K562 (cell line): Measurements from ENCODE around the gene DYNC1H1. TPM values are rescaled to one million over a fixed set of nuclear protein-coding genes. Genes with fewer than 3 reads are reported as not detected.

Source experiments
- CCNT2 ChIP-seq: IDR thresholded peaks from 2 replicates; pipeline ENCODE4 v1.6.1; 2011; ENCODE audit warnings: borderline replicate concordance, low read depth, mild to moderate bottlenecking, moderate library complexity, mixed read lengths, low read length; ENCODE audit not compliant: insufficient read length; ENCODE audit errors: extremely low read depth
- ERF ChIP-seq: fragments of 450-650 bp; formaldehyde crosslinking; IDR thresholded peaks from 2 replicates; pipeline ENCODE4 v1.4.0; 2020; ENCODE audit warnings: mild to moderate bottlenecking, mixed read lengths
- EWSR1 ChIP-seq: fragments of 450-650 bp; IDR thresholded peaks from 2 replicates; pipeline ENCODE4 v1.6.1; 2018; ENCODE audit warnings: borderline replicate concordance, mild to moderate bottlenecking, low read depth, moderate library complexity; ENCODE audit not compliant: partially characterized antibody
- FOXO4 ChIP-seq: fragments of 450-650 bp; formaldehyde crosslinking; IDR thresholded peaks from 2 replicates; pipeline ENCODE4 v1.4.0; 2020; ENCODE audit warnings: mild to moderate bottlenecking, moderate library complexity
- KDM4B ChIP-seq, 2 experiments: fragments of 450-650 bp in 1 of 2; sonication (generic) in 1 of 2; IDR thresholded peaks; 2 replicates each; pipeline ENCODE4 v1.6.1; 2016 to 2017; ENCODE audit warnings: borderline replicate concordance in 2 of 2, antibody characterized with exemption in 1 of 2, low read depth in 1 of 2, mild to moderate bottlenecking in 1 of 2
- POLR3A ChIP-seq: IDR thresholded peaks from 2 replicates; pipeline ENCODE4 v1.6.1; 2011; ENCODE audit warnings: borderline replicate concordance, mild to moderate bottlenecking, moderate library complexity; ENCODE audit not compliant: insufficient read length, insufficient read depth; ENCODE audit errors: extremely low read depth
- PTBP1 ChIP-seq: fragments of 200-400 bp; formaldehyde crosslinking; IDR thresholded peaks from 2 replicates; pipeline ENCODE4 v1.6.1; 2017; ENCODE audit warnings: low read depth, low read length
- SRF ChIP-seq, 2 experiments: fragments of 250-450, 450-650 bp in 1 of 2; sonication (Bioruptor Pico) in 1 of 2; sonication (generic) in 1 of 2; formaldehyde crosslinking; IDR thresholded peaks; 2 replicates each; pipeline versions ENCODE4 v1.5.0 to v1.5.1; 2020 to 2022; ENCODE audit warnings: mild to moderate bottlenecking in 1 of 2, missing genetic modification reagents in 1 of 2
- ZNF121 ChIP-seq: sonication (generic); formaldehyde crosslinking; conservative IDR thresholded peaks from 2 replicates; pipeline ENCODE4 v1.8.0; 2022; ENCODE audit warnings: missing genetic modification reagents
- ZNF232 ChIP-seq: sonication (generic); formaldehyde crosslinking; IDR thresholded peaks from 2 replicates; pipeline ENCODE4 v1.8.0; 2022; ENCODE audit warnings: mild to moderate bottlenecking, missing genetic modification reagents
- ZNF384 ChIP-seq: IDR thresholded peaks from 2 replicates; pipeline ENCODE4 v1.6.1; 2012; ENCODE audit warnings: low read depth, low read length, improper control_type of control experiment
- ZNF518B ChIP-seq: fragments of 250-450 bp; sonication (Bioruptor Pico); IDR thresholded peaks from 2 replicates; pipeline ENCODE4 v1.5.0; 2021; ENCODE audit warnings: mild to moderate bottlenecking, moderate library complexity
- polyA plus RNA-seq, 8 experiments: library from polyadenylated mRNA; depleted of rRNA in 4 of 8; stranded (reverse) in 5 of 8; unstranded in 3 of 8; fragments of >200 nt; fragmentation: Nextera tagmentation in 2 of 8; fragmentation: Illumina TruSeq in 1 of 8; extraction: Ambion mirVana in 2 of 8; extraction: Trizol in 1 of 8; gene quantifications; 2 replicates each; pipeline versions ENCODE4 v1.2.1 to v1.2.3, GENCODE V29; 2011 to 2014; ENCODE audit warnings: inconsistent platforms in 1 of 8, missing spikeins in 1 of 8
- total RNA-seq, 7 experiments: library from RNA; depleted of rRNA in 6 of 7; stranded (reverse); fragments of >200 nt in 6 of 7; fragmentation: Illumina TruSeq in 2 of 7; extraction: Trizol in 2 of 7; gene quantifications; 2 replicates each; pipeline versions ENCODE4 v1.2.1 to v1.2.3, GENCODE V29; 2011 to 2021; ENCODE audit warnings: low replicate concordance in 1 of 7
- TF ChIP-seq, protein P1 (sequence below): fragments of 450-650 bp; conservative IDR thresholded peaks from 2 replicates; pipeline ENCODE4 v1.6.1; 2016; ENCODE audit warnings: missing genetic modification characterization, low read depth, mild to moderate bottlenecking, control low read depth, missing compliant biosample characterization
- TF ChIP-seq, protein P2 (sequence below), 2 experiments: IDR thresholded peaks; 2 replicates each; pipeline ENCODE4 v1.6.1; 2011; ENCODE audit warnings: borderline replicate concordance in 1 of 2, control low read depth in 1 of 2, low read depth in 1 of 2, low read length in 1 of 2, mild to moderate bottlenecking in 1 of 2, mixed read lengths in 1 of 2, moderate library complexity in 1 of 2; ENCODE audit not compliant: insufficient read depth in 1 of 2, insufficient read length in 1 of 2, poor library complexity in 1 of 2, severe bottlenecking in 1 of 2; ENCODE audit errors: extremely low read depth in 1 of 2
- TF ChIP-seq, protein P3 (sequence below): fragments of 450-650 bp; IDR thresholded peaks from 2 replicates; pipeline ENCODE4 v1.6.1; 2016; ENCODE audit warnings: borderline replicate concordance

Gene DYNC1H1
- total and polyA plus RNA-seq, 9 of the 15 experiments (the other 6 are each of a cell fraction or from before 2014, with no cell fraction given): 31.9 to 335 (median 115) TPM

- TF ChIP-seq, protein P1, sequence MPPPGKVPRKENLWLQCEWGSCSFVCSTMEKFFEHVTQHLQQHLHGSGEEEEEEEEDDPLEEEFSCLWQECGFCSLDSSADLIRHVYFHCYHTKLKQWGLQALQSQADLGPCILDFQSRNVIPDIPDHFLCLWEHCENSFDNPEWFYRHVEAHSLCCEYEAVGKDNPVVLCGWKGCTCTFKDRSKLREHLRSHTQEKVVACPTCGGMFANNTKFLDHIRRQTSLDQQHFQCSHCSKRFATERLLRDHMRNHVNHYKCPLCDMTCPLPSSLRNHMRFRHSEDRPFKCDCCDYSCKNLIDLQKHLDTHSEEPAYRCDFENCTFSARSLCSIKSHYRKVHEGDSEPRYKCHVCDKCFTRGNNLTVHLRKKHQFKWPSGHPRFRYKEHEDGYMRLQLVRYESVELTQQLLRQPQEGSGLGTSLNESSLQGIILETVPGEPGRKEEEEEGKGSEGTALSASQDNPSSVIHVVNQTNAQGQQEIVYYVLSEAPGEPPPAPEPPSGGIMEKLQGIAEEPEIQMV: no peak
- TF ChIP-seq CCNT2 (peak; percentile 0), ERF (CRISPR knock-in tag) (no peak), KDM4B (IDR thresholded peaks at IDR 0.05; ENCODE audit: borderline replicate concordance in 2 of 2, low read depth in 1 of 2) (no peak), SRF (CRISPR knock-in tag; IDR thresholded peaks at IDR 0.05) (no peak), POLR3A (no peak), ZNF384 (no peak), PTBP1 (no peak), ZNF518B (no peak), ZNF232 (CRISPR knock-in tag) (no peak), FOXO4 (CRISPR knock-in tag) (no peak), ZNF121 (CRISPR knock-in tag) (peak; percentile 62), EWSR1 (no peak)
- TF ChIP-seq, protein P2, sequence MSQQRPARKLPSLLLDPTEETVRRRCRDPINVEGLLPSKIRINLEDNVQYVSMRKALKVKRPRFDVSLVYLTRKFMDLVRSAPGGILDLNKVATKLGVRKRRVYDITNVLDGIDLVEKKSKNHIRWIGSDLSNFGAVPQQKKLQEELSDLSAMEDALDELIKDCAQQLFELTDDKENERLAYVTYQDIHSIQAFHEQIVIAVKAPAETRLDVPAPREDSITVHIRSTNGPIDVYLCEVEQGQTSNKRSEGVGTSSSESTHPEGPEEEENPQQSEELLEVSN (IDR thresholded peaks at IDR 0.05; ENCODE audit: borderline replicate concordance in 1 of 2, extremely low read depth in 1 of 2, insufficient read depth in 1 of 2, insufficient read length in 1 of 2, low read depth in 1 of 2, low read length in 1 of 2, poor library complexity in 1 of 2, severe bottlenecking in 1 of 2): no peak
- TF ChIP-seq, protein P3, sequence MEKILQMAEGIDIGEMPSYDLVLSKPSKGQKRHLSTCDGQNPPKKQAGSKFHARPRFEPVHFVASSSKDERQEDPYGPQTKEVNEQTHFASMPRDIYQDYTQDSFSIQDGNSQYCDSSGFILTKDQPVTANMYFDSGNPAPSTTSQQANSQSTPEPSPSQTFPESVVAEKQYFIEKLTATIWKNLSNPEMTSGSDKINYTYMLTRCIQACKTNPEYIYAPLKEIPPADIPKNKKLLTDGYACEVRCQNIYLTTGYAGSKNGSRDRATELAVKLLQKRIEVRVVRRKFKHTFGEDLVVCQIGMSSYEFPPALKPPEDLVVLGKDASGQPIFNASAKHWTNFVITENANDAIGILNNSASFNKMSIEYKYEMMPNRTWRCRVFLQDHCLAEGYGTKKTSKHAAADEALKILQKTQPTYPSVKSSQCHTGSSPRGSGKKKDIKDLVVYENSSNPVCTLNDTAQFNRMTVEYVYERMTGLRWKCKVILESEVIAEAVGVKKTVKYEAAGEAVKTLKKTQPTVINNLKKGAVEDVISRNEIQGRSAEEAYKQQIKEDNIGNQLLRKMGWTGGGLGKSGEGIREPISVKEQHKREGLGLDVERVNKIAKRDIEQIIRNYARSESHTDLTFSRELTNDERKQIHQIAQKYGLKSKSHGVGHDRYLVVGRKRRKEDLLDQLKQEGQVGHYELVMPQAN: no peak
These were observed 114.7 kb downstream of the DYNC1H1 start (continued) for GRCh38 chr14:102078831-102079699.
